ENCODE measurements around the gene GRK5. TPM values are rescaled to one million over a fixed set of nuclear protein-coding genes. Genes with fewer than 3 reads are reported as not detected.

The GRK5 gene
- total RNA-seq, 2 donors from 2014 or later = 9.1 to 11.9 TPM

DNA sequence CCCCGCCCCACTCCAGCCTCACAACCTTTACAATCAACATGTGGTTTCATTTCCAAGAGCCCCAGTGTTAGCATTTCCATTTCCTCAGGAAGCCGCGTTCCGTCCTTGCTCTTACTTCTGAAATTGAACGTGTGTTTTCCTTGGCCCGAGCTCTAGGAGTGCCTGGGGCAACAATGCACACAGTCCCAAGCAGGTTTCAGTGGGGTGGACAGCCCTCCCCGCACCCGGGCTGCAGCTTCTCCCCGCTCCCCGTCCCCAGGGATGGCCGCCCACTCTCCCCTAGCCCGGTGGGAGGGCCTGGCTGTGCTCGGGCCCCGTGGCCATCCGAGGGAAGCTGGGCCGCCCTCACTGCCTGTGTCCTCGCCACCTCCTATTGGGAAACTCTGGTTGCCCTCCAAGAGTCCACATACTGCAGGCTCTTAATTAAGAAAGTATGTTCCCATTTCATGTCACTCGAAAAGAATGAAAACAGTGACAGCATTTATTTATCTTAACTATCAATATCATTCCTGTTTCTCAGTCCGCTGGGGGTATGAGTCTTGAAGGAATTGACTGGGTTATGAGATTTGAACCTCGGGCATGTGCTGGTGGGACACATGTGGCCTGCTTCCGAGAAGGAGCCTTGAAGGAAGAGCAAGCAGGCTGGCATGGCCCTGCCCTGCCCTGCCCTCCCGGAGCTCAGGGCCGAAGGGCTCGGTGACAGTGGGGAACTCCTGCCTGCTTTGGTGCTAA, 163.8 kb downstream of the GRK5 start:
- peaks cover 19% of the 10 kb centered on the region for H3K4me1 Mint-ChIP-seq
- H3K9me3 Mint-ChIP-seq = no peaks in the 10 kb centered on the region
- no peak overlapping the region for H3K4me3 Mint-ChIP-seq
- no peaks in the 10 kb centered on the region for H3K4me1 ChIP-seq (ENCODE audit: control insufficient read depth, insufficient read depth, low read length)
- no peaks in the 10 kb centered on the region for H3K36me3 Mint-ChIP-seq (ENCODE audit: low read depth)
- H3K27me3 ChIP-seq (ENCODE audit: control insufficient read depth, insufficient read depth, low read length, poor library complexity, severe bottlenecking) = no peaks in the 10 kb centered on the region
- no peak overlapping the region for H3K4me3 ChIP-seq (ENCODE audit: low read length)
- no peak overlapping the region for H3K27ac Mint-ChIP-seq
- H3K27ac ChIP-seq (ENCODE audit: low read depth, low read length) = no peak overlapping the region
- no peaks in the 10 kb centered on the region for H3K36me3 ChIP-seq (ENCODE audit: control insufficient read depth, insufficient read depth, low read length)
- no peak overlapping the region for H3K9ac ChIP-seq (ENCODE audit: extremely low read depth, low read length, poor library complexity, severe bottlenecking)
- H3K9me3 ChIP-seq (ENCODE audit: control insufficient read depth, low read length) = no peaks in the 10 kb centered on the region
- no peak for TF ChIP-seq CTCF (conservative IDR thresholded peaks at IDR 0.05)
- no peaks in the 10 kb centered on the region for H3K27me3 Mint-ChIP-seq (ENCODE audit: insufficient read depth)
- DNase-seq = no peak
- WGBS, 2 experiments (ENCODE audit: insufficient coverage in 1 of 2, insufficient read length in 1 of 2) = 83 to 92% methylated on average over 12 to 24 of the region's 24 CpGs

DNA sequence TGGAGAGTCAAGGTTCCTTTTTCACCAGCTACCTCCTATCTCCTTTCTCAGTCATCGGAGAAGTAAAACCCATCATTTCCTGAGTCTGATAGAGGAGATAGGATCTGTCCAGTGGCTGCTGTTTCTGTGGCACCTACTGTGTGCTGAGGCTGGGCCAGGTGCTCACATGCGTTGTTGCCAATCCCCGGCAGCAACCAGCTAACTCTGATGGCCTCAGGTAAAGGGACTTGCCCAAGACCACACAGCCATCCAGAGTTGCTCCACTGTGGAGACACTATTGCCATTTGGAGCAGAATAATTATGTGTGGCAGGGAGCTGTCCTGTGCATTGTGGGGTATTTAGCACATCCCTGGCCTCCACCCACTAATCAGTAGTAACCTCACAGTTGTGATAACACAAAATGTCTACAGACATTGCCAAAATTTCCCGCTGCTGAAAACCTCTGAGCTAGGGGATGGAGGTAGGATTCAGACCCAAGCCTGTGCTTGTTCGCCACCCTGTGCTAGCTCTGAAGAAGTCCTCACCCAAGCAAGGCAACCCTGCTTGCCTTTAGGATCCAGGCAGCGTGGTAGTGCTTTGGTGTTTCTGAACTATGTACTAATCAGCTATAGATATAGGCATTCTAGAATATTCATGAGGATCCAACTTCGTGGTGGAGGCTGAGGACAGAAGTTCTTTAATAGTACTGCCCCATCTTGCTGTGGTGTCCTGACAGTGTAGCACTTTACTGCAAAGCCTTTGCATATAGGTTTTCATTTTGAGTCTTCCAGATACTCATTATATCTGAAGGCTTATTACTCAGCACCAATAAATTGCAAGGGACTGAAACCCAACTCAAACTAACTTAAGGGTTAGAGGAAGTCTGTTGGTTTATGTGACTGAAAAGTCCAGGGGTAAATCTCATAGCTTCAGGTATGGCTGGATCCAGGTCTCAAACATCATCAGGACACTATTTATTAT, 164.6 kb downstream of the GRK5 start:
- 75 to 83% methylated on average over 5 to 7 of the region's 7 CpGs for WGBS, 2 experiments (ENCODE audit: insufficient coverage in 1 of 2, insufficient read length in 1 of 2)
- Mint-ChIP-seq H3K4me3 (no peak overlapping the region), H3K27me3 (ENCODE audit: insufficient read depth) (no peaks in the 10 kb centered on the region), H3K9me3 (no peaks in the 10 kb centered on the region), H3K4me1 (peaks cover 11% of the 10 kb centered on the region), H3K27ac (no peak overlapping the region), H3K36me3 (ENCODE audit: low read depth) (no peaks in the 10 kb centered on the region)
- Histone ChIP-seq H3K4me3 (ENCODE audit: low read length) (no peak overlapping the region), H3K9me3 (ENCODE audit: control insufficient read depth, low read length) (no peaks in the 10 kb centered on the region), H3K9ac (ENCODE audit: extremely low read depth, low read length, poor library complexity, severe bottlenecking) (no peak overlapping the region), H3K27me3 (ENCODE audit: control insufficient read depth, insufficient read depth, low read length, poor library complexity, severe bottlenecking) (no peaks in the 10 kb centered on the region), H3K27ac (ENCODE audit: low read depth, low read length) (no peak overlapping the region), H3K4me1 (ENCODE audit: control insufficient read depth, insufficient read depth, low read length) (no peaks in the 10 kb centered on the region), H3K36me3 (ENCODE audit: control insufficient read depth, insufficient read depth, low read length) (no peaks in the 10 kb centered on the region)
- TF ChIP-seq CTCF (conservative IDR thresholded peaks at IDR 0.05) = no peak
- no peak for DNase-seq

- Histone ChIP-seq H3K27me3 (ENCODE audit: control insufficient read depth, insufficient read depth, low read length, poor library complexity, severe bottlenecking) (no peaks in the 10 kb centered on the region), H3K9me3 (ENCODE audit: control insufficient read depth, low read length) (no peaks in the 10 kb centered on the region), H3K4me1 (ENCODE audit: control insufficient read depth, insufficient read depth, low read length) (no peaks in the 10 kb centered on the region), H3K9ac (ENCODE audit: extremely low read depth, low read length, poor library complexity, severe bottlenecking) (no peak overlapping the region), H3K27ac (ENCODE audit: low read depth, low read length) (no peak overlapping the region), H3K36me3 (ENCODE audit: control insufficient read depth, insufficient read depth, low read length) (no peaks in the 10 kb centered on the region), H3K4me3 (ENCODE audit: low read length) (no peak overlapping the region)
- Mint-ChIP-seq H3K36me3 (ENCODE audit: low read depth) (no peaks in the 10 kb centered on the region), H3K9me3 (no peaks in the 10 kb centered on the region), H3K4me3 (no peak overlapping the region), H3K27ac (no peak overlapping the region), H3K4me1 (peaks cover 13% of the 10 kb centered on the region), H3K27me3 (ENCODE audit: insufficient read depth) (no peaks in the 10 kb centered on the region)
- TF ChIP-seq CTCF (conservative IDR thresholded peaks at IDR 0.05) = no peak
- no peak for DNase-seq
- WGBS, 2 experiments (ENCODE audit: insufficient coverage in 1 of 2, insufficient read length in 1 of 2) = 92 to 100% methylated on average over 9 to 13 of the region's 13 CpGs
Observed at GRCh38 chr10:119373294-119374102, 166.1 kb downstream of the GRK5 start.

Measured in endodermal cell (in vitro differentiated cells).